ENCODE measurements around the gene ZBTB46.
"Not testable (repeated sequence)": the region's sequence is repeated elsewhere in the genome, so short reads cannot be mapped to it uniquely, and the experiment has no call there.

ZBTB46 gene

DNA sequence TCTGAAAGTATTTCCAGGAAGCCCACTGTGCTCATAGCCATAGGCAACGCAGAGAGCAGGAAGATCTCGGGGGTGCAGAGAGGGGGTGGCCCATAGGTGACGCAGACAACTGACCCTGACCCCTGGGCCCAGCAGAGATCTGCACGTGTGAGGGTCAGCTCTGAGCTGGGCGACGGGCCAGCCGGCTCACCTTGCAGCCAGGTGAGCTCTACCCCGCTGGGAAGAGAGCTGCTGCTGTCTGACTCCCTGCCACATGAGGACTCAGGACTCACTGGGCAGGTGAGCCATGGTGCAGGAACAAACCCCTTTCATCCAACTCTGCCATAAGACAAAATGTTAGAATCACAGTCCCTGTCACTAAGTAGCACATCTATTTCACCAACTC is 19.6 kb downstream of the ZBTB46 start:
- no peak for DNase-seq

DNA sequence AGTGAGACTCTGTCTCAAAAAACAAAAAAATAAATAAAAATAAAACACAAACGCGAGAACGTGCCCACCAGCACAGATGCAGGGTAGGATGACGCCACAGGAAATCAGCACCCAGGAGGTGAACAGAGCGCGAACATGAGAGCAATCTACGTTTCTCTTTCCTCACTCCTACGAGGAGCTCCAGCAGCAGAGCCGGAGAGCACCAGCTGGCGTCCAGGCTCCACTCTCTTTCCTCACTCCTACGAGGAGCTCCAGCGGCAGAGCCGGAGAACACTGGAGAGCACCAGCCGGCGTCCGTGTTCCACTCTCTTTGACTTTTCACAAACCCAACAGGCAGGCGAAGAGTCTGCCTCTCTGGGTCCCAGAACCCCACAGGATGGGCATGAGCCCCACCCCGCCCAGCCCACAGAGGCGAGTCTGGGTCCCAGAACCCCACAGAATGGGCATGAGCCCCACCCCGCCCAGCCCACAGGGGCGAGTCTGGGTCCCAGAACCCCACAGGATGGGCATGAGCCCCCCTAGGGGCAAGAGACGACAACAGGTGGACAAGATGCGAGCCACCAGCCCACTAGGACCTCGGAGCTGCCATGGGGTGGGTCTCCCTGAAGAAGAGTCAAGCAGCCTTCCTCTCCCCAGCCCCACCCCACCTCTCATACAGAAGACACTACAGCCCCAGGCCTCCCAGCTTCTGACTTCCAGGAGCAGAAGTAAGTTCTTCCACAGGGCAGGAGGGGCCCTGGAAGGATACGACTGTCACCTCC is 20.2 kb downstream of the ZBTB46 start:
- DNase-seq = no peak

DNA sequence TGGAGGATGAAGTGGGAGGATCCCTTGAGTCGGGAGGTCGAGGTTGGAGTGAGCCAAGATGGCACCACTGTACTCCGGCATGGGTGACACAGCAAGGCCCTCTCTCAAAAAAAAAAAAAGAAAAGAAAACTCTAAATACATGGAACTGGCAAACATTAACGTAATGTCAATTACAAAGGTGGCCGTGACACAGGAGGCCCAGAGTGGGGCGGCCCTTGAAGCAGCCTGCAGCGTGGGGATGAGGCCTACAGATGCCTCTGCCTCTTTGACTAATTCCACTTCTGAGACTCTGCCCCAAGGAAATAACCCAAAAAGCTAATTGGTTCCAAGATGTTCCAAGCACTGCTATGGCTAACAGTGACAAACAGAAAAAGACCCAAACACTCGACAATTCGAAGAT is 21.2 kb downstream of the ZBTB46 start:
- no peak for DNase-seq

DNA sequence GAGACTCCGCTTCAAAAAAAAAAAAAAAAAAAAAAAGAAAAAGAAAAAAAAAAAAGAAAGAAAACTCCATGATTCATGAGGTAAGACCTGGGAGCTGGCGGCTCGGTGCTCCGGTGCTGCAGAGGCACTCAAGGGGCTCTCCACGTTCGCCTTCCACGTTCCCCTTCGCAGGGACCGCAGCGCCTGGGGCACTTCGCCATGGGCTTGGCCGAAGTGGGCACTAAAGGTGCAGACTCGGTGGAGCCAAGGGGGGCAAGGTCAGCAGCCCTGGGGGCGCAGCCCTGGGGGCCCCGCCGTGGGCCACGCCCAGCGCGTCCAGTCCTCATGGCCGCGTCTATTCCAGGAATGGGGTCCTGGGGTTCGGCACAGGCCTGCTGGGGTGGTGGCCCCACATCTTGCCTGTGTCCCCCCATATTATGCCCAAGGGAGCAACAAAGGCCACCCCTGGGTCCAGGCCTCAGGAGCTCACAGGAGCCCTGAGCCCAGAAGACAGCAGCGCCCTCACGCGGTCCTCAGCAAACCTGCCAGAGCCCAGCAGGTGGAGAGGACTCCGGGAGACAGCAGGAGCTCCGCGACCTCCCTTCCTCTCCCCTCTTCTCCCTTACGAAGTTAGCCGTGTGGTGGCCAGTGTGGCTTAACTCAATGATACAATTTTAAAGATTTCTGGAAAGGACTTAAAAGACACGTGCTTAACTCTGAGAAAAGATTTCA is 21.9 kb downstream of the ZBTB46 start:
- DNase-seq = no peak

DNA sequence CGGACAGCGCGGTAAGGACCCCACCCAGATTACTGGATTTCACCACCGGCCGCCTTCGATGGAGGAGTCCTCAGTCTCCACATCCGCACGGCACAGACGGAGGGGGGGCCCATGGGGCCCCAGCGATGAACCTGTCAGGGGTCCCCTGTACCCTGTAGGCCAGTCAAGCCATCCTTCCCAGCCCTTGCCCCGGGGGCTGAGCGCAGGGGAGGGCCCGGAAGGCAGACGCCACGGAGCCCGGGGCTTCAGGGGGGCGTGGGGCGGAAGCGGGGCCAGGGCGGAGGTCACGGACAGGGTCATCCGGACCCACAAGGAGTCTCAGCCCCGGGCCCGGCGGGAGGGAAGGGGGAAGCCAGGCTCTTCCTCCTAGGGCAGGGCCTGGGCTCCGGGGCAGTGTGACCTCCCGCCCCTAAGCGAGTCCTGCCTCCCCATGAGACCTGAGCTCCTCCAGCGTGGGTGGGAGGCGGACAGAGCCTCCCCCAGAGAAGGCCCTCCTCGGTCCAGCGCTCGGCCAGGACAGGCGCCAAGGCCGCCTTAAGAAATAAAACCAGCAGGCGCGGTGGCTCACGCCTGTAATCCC is 22.8 kb downstream of the ZBTB46 start:
- DNase-seq = no peak

DNA sequence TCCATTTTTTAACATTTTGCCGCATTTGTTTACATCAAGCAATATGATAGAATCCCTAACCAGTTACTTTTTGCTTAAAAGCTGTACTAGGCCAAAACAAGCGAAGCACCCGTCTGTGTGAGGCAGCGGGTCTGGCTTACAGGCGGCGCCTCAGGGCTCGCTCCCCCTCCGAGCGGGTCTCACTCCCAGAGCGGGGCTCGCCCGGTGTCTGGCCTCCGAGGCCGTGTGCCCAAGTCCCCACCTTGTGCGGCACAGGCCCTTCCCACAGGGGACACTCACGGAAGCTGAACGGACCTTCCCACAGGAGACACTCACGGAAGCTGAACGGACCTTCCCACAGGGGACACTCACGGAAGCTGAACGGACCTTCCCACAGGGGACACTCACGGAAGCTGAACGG is 23.4 kb downstream of the ZBTB46 start:
- DNase-seq = no peak

DNA sequence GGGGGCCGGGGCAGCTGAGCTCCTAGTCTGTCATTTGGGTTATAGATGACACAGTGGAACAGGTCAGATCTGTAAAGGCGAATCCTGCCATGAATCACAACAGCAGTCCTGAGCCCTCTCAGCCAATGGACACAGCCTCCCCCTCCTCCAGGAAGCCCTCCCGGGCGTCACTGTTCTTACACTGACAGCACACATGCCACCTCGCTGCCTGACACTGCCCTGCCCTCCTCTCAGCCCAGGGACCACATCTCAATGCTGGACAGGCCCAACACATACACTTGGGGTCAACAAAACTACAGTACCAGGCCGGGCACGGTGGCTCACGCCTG is 26.8 kb downstream of the ZBTB46 start:
- DNase-seq = no peak

DNA sequence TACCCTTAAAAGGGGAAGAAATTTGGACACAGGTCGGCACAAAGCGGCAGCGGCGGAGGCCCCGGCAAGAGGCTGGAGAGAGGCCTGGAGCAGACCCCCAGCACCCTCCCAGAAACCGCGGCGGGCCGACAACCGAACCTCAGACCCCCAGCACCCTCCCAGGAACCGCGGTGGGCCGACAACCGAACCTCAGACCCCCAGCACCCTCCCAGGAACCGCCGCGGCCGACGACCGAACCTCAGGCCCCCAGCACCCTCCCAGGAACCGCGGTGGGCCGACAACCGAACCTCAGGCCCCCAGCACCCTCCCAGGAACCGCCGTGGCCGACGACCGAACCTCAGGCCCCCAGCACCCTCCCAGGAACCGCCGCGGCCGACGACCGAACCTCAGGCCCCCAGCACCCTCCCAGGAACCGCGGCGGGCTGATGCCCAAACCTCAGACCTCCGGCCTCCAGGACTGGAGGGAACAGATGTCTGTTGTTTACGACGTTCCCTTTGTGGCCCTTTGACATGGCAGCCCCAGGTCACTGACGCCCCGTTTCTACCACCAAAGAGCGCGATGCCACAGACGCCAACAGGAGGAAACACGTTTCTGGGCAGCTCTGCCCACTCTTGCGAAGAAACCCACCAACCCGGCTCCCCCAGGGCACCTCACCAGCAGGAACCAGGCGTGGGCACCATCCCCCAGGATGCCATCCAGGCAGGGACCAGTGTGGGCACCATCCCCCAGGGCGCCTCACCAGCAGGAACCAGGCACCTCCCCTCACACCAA is 28.4 kb downstream of the ZBTB46 start:
- no peak for DNase-seq

DNA sequence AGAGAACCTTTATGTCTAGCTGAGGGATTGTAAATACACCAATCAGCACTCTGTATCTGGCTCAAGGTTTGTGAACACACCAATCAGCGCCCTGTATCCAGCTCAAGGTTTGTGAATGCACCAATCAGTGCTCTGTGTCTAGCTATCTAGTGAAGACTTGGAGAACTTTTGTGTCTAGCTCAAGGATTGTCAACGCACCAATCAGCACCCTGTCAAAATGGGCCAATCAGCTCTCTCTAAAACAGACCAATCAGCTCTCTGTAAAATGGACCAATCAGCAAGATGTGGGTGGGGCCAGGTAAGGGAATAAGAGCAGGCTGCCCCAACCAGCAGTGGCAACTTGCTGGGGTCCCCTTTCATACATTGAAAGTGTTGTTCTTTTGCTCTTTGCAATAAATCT is 29.9 kb downstream of the ZBTB46 start:
- DNase-seq = not testable (repeated sequence)

DNA sequence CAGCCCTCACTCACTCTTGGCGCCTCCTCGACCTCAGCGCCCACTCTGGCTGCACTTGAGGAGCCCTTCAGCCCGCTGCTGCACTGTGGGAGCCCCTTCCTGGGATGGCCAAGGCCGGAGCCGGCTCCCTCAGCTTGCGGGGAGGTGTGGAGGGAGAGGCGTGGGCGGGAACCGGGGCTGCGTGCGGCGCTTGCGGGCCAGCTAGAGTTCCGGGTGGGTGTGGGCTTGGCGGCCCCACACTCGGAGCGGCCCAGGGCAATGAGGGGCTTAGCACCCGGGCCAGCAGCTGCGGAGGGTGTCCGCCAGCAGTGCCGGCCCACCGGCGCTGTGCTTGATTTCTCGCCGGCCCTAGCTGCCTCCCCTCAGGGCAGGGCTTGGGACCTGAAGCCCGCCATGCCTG is 30.7 kb downstream of the ZBTB46 start:
- not testable (repeated sequence) for DNase-seq

DNA sequence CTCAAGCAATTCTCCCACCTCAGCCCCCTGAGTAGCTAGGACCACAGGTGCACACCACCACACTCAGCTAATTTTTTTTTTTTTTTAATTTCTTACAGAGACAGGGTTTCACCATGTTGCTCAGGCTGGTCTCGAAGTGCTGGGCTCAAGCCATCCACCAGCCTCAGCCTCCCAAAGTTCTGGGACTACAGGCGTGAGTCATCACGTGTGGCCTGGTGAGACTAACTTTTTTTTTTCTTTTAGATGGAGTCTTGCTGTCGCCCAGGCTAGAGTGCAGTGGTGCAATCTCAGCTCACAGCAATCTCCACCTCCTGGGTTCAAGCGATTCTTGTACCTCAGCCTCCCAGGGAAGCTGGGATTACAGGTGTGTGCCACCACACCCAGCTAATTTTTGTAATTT is 31.9 kb downstream of the ZBTB46 start:
- not testable (repeated sequence) for DNase-seq

DNA sequence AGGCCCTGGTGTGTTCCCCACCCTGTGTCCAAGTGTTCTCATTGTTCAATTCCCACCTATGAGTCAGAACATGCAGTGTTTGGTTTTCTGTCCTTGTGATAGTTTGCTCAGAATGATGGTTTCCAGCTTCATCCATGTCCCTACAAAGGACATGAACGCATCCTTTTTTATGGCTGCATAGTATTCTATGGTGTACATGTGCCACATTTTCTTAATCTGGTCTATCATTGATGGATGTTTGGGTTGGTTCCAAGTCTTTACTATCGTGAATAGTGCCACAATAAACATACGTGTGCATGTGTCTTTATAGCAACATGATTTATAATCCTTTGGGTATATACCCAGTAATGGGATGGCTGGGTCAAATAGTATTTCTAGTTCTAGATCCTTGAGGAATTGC is 33.9 kb downstream of the ZBTB46 start:
- not testable (repeated sequence) for DNase-seq

DNA sequence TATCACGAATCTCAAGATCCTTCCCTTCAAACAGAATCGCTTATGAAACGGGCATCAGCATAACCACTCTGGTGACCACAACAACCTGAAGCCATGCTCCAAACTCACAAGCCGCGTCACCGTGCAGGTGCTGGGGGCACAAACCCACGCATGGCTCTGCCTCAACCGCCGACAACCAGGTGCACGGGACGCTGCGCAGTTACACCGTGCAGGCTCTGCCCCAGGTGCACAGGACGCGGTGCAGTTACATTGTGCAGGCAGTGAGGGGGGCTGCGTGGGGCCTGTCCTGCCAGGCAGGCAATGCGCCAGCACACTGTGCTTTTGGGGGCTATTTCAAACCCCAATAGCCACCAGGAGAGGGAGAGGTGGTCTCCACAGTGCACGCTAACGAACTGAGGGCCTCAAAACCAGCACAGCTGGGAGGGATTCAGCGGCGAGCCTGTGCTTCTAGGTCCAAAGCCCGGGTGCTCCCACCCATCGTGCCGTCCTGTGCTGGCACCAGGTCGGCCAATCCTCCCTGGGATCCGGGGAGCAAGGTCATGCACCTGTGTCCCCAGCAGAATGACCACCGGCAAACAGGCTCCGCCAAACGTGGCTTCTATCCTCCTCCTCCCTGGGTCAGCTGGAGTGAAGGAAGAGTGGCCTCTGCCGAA is 35.8 kb downstream of the ZBTB46 start:
- no peak for DNase-seq

DNA sequence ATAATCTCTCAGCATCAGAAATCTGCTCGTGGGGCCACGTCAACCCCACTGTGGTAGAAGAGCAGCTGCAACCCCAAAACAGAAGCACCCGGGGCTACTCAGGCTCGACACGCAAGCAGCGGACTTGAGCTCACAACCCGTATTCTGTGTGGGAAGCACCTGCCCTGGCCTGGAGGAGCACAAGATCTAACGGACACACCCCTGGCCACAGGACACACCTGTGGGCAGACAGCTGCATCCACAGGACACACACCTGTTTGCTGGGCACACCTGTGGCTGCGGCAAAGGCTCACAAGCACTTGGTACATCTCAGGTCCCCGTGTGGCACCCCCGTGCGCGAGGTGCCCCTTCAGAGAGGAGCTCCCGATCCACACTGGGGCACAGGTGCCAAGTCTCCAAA is 36.5 kb downstream of the ZBTB46 start:
- DNase-seq = no peak

DNA sequence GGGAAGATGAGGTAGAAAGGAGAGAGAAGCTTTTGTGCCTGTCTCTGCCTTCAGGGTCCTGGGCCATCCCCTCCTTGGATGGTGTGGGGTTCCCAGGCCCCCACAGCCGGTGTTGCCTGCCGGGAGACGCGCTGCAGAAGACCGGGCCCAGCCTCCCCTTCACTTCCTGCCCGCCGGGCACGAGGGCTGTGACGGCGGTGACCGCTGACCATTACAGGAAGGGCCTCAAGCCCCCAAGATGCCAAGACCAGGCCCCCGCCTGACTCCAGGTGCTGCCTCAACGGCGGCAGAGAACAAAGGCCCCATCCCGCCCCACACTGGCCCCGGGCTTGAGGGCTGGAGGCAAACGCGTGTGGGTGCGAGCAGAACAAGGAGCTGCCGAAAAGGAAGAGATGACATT is 38.2 kb downstream of the ZBTB46 start:
- DNase-seq = no peak

DNA sequence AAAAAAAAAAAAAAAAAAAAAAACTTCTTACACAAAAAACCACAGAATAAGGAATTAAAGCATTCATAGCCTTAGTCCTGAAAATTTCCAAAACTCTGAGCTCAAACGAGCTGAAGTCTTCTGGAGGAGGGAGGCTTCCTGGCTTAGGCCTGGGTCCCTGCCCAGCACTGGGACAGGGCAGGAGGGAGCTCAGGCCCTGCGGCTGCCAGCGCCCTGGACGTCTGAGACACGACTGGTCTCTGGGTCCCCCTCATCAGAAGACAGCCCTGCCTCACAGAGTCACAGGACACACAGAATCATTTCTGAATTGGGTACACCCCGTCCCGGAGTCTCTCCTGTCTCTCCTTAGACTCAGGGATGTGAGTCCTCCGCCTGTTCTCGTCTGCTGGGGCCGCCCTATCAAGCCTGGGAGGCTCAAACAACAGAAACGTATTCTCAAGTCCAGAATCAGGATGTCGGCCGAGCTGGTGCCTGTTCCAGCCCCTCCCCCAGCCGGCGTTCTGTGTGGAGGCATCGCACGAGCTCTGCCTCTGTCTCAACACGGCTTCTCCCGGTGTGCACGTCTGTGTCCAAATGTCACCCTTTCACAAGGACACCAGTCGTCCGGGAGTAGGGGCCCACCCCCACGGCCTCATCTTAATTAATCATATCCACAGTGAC is 39.4 kb downstream of the ZBTB46 start:
- DNase-seq = no peak

DNA sequence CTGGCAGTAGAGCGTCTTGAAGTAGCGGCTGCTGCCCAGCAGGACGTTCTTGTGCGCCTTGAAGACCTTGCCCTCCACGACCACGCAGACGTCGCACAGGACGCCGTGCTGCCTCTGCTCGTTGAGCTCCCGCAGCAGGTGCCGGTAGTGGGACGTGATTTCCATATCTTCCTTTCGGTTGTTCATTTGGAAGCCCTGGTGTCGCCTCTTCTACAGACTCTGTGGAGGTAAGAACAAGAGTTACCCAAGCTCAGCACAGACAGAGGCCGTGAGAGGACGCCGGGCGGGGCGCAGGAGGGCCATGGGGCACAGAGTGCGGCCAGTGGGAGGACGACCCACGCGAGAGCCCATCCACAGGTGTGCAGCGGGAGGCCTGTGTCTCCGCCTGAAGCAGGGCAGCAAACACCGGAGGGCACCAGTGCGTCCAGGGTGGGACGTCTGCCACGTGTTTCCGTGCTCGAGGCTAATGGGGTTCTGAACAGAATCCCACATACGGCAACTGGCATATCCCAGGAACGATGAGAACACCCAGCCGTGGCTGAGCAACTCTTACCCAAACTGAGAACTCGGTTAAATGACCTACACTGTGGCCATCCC is 40.4 kb downstream of the ZBTB46 start:
- no peak for DNase-seq

DNA sequence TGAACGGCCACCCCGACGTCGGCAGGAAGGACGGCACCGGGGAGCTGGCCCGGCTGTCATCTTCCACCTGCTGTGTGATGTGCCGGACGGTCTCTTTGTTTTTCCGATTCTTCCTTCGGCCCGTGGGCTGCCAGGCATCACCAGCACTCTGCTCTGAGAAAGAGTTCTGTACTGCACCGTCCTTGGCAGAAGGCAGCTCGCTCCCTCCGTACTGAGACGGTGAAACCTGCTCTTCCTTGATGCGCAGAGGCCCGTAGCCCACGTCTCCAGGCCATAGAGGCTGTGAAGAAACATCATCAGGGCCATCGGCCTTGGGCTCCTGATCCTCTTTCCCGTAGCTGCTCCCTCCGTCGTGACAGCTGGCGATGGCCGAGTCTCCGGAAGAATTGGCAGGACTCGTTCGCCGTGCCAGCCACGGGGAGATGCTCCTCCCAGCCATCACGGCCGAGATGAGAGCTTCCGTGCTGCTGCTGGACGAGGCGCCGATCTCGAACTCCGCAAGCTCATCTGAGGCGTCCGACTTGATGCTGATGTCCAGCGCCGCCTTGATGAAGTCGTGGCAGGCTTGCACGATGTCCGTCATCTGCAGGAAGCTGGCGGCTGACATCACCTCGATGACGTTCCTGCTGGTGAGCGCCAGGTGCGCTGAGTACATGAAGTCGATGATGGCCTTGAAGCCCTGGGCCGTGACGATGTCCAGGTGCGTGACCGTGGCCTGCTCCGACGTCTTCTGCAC is 41.1 kb downstream of the ZBTB46 start:
- DNase-seq = no peak

DNA sequence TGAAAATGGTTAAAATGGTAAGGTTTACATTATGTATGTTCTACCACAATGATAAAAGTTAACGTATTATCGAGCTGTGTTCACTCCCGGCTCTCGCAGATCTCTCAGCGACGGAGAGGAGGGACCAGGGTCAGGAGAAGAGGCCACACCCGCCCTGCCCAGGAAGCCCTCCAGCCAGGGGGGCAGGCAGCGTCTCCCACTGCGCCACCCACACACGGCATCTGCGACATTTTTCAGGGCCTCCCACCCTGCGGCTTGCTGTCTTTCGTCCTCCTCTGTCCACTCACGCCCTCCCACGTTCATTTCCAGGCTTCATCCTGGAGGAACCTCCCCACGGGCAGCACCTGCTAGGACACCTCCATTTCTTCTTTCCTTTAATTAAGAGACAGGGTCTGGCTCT is 43.3 kb downstream of the ZBTB46 start:
- no peak for DNase-seq

DNA sequence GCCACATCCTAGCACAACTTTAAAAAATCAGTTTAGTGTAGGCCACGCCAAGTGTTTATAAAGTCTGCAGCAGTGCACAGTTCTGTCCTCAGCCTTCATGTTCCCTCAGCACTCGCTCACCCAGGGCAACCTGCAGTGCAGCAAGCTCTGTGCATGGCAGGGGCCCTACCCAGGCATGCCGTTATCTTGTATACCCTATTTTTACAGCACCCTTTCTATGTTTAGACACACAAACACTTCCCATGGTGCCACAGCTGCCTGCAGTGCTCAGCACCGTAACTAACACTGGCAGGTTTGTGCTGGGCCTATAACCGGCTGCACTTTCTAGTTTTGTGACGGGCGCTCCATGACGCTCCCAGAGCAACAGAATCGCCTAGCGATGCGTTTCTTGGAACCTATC is 43.8 kb downstream of the ZBTB46 start:
- DNase-seq = no peak

DNA sequence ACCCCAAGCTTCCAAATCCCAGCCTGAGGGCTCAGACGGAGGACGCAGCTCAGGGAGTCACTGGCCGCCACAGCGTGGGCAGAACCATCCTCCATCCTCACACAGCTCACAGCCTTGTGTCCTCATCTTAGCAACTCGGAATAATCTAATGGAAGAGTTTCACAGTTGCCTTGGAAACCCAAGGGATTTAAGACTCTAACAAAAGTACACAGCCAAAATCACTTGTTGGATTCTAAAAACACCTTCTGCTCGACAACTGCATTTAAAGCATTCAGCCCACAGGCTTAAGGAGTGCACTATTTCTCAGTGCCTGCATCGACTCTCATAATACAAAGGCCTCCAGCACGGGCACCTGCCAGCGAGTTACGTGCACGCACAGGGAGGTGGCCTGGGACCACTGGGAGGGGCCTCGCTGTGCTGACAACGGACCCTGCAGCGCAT is 45.4 kb downstream of the ZBTB46 start:
- DNase-seq = no peak
